GM12872 (cell line): ENCODE results near the gene AMMECR1.

ENCODE experiments used
- CTCF ChIP-seq: IDR thresholded peaks from 3 replicates; pipeline ENCODE4 v1.5.1; 2011; ENCODE audit warnings: low read depth, mild to moderate bottlenecking, low read length, moderate library complexity; ENCODE audit not compliant: insufficient read depth

Gene AMMECR1

GRCh38 chrX:110331444-110332030, 13.7 kb upstream of the AMMECR1 start:
- TF ChIP-seq CTCF = no peak

GRCh38 chrX:110327336-110327735, 9.5 kb upstream of the AMMECR1 start:
- no peak for TF ChIP-seq CTCF

- TF ChIP-seq CTCF = no peak
Measured at GRCh38 chrX:110326712-110327111, 8.8 kb upstream of the AMMECR1 start.

GRCh38 chrX:110322603-110323002, 4.7 kb upstream of the AMMECR1 start:
- TF ChIP-seq CTCF = no peak

- no peak for TF ChIP-seq CTCF
Measured at GRCh38 chrX:110321670-110322069, 3.8 kb upstream of the AMMECR1 start.

GRCh38 chrX:110321081-110321480, 3.2 kb upstream of the AMMECR1 start:
- no peak for TF ChIP-seq CTCF

GRCh38 chrX:110320381-110320987, 2.6 kb upstream of the AMMECR1 start:
- no peak for TF ChIP-seq CTCF
